IMR-90 (cell line): ENCODE results near the gene MOCOS. TPM values are rescaled to one million over a fixed set of nuclear protein-coding genes. Genes with fewer than 3 reads are reported as not detected.

Experiments used
- ATAC-seq: fragments of 200-7000 bp; cut with Tn5 transposase; 2 replicates; pipeline ENCODE4 v1.9.1; 2020; ENCODE audit warnings: low read depth, mild to moderate bottlenecking, moderate library complexity
- BruUV-seq: library from RNA; stranded (reverse); fragments of 400-500 nt; replicated peaks from 2 replicates; lab custom pipeline; 2021; lab: Mats Ljungman, UMichigan
- CTCF ChIA-PET: fragments of 300-600 bp; formaldehyde crosslinking; extraction: SDS; loops from one replicate; lab custom pipeline; 2021; ENCODE audit warnings: antibody characterized with exemption; lab: Yijun Ruan, JAX
- POLR2A ChIA-PET: fragments of 300-600 bp; sonication (Branson Sonifier 250); formaldehyde crosslinking; loops from one replicate; lab custom pipeline; 2022; ENCODE audit warnings: antibody characterized with exemption; ENCODE audit not compliant: unreplicated experiment; lab: Charles Lee
- DNase-seq: peaks from one replicate; pipeline ENCODE4 v3.0.0; 2013
- H2AFZ ChIP-seq: replicated peaks from 2 replicates; pipeline ENCODE3; 2013; ENCODE audit warnings: low read length, mild to moderate bottlenecking; ENCODE audit not compliant: poor library complexity
- H2AK5ac ChIP-seq: 2 replicates; pipeline ENCODE4 v1.6.1; 2013; ENCODE audit warnings: low read depth, low read length, inconsistent platforms
- H2AK9ac ChIP-seq: replicated peaks from 2 replicates; pipeline ENCODE3; 2013; ENCODE audit warnings: mild to moderate bottlenecking, low read depth, low read length, moderate library complexity; ENCODE audit not compliant: poor library complexity
- H2BK120ac ChIP-seq: 2 replicates; pipeline ENCODE4 v1.6.1; 2013; ENCODE audit warnings: low read depth, low read length, inconsistent platforms
- H2BK15ac ChIP-seq: 3 replicates; pipeline ENCODE4 v1.6.1; 2013; ENCODE audit warnings: low read depth, low read length, inconsistent platforms
- H2BK20ac ChIP-seq: 2 replicates; pipeline ENCODE4 v1.6.1; 2013; ENCODE audit warnings: low read depth, mild to moderate bottlenecking, inconsistent platforms, low read length, moderate library complexity
- H2BK5ac ChIP-seq: 2 replicates; pipeline ENCODE4 v1.6.1; 2013; ENCODE audit warnings: mild to moderate bottlenecking, low read depth, low read length, inconsistent platforms; ENCODE audit not compliant: poor library complexity, severe bottlenecking
- H3K14ac ChIP-seq: replicated peaks from 2 replicates; pipeline ENCODE4 v1.6.1; 2013; ENCODE audit warnings: low read depth, low read length, inconsistent platforms
- H3K18ac ChIP-seq: 2 replicates; pipeline ENCODE4 v1.6.1; 2013; ENCODE audit warnings: low read depth, low read length, control low read depth
- H3K23ac ChIP-seq: 2 replicates; pipeline ENCODE4 v1.6.1; 2013; ENCODE audit warnings: low read depth, low read length, inconsistent platforms
- H3K27ac ChIP-seq: 2 replicates; pipeline ENCODE4 v1.5.1; 2013; ENCODE audit warnings: mild to moderate bottlenecking, control low read depth, low read length; ENCODE audit not compliant: insufficient read depth
- H3K27me3 ChIP-seq: 2 replicates; pipeline ENCODE4 v1.6.1; 2013; ENCODE audit warnings: low read length; ENCODE audit not compliant: control insufficient read depth, insufficient read depth
- H3K36me3 ChIP-seq: 2 replicates; pipeline ENCODE4 v1.6.1; 2013; ENCODE audit warnings: low read length, mixed read lengths; ENCODE audit not compliant: control insufficient read depth, insufficient read depth
- H3K4ac ChIP-seq: 2 replicates; pipeline ENCODE4 v1.6.1; 2013; ENCODE audit warnings: low read depth, low read length, inconsistent platforms
- H3K4me1 ChIP-seq: 2 replicates; pipeline ENCODE4 v1.6.1; 2013; ENCODE audit warnings: low read length, mixed read lengths; ENCODE audit not compliant: control insufficient read depth, insufficient read depth
- H3K4me2 ChIP-seq: 2 replicates; pipeline ENCODE4 v1.6.1; 2013; ENCODE audit warnings: low read depth, mild to moderate bottlenecking, control low read depth, low read length, moderate library complexity
- H3K4me3 ChIP-seq: 2 replicates; pipeline ENCODE4 v1.5.1; 2013; ENCODE audit warnings: low read depth, mild to moderate bottlenecking, control low read depth, low read length, moderate library complexity; ENCODE audit not compliant: insufficient read depth
- H3K56ac ChIP-seq: 2 replicates; pipeline ENCODE4 v1.6.1; 2013; ENCODE audit warnings: low read length, inconsistent platforms; ENCODE audit not compliant: insufficient read depth; ENCODE audit errors: extremely low read depth
- H3K79me1 ChIP-seq, 2 experiments: 2 replicates each; pipeline ENCODE4 v1.6.1; 2013; ENCODE audit warnings: low read length in 2 of 2, inconsistent platforms in 1 of 2, low read depth in 1 of 2
- H3K9ac ChIP-seq: 2 replicates; pipeline ENCODE4 v1.6.1; 2013; ENCODE audit warnings: low read depth, low read length, control low read depth
- H3K9me1 ChIP-seq: 2 replicates; pipeline ENCODE4 v1.6.1; 2013; ENCODE audit warnings: low read length, inconsistent platforms; ENCODE audit not compliant: insufficient read depth
- H3K9me3 ChIP-seq: 2 replicates; pipeline ENCODE4 v1.6.1; 2013; ENCODE audit warnings: low read length; ENCODE audit not compliant: control insufficient read depth, insufficient read depth
- H4K20me1 ChIP-seq: 2 replicates; pipeline ENCODE4 v1.6.1; 2013; ENCODE audit warnings: low read length, inconsistent platforms; ENCODE audit not compliant: insufficient read depth
- H4K5ac ChIP-seq: 2 replicates; pipeline ENCODE4 v1.6.1; 2013; ENCODE audit warnings: mild to moderate bottlenecking, low read depth, low read length, control low read depth
- H4K8ac ChIP-seq, 2 experiments: 2 replicates each; pipeline ENCODE4 v1.6.1; 2013; ENCODE audit warnings: low read depth in 2 of 2, low read length in 2 of 2, control low read depth in 1 of 2, inconsistent platforms in 1 of 2
- H4K91ac ChIP-seq: 2 replicates; pipeline ENCODE4 v1.6.1; 2013; ENCODE audit warnings: low read depth, low read length, inconsistent platforms; ENCODE audit not compliant: insufficient read depth
- CHD1 ChIP-seq: IDR thresholded peaks from 2 replicates; pipeline ENCODE4 v1.6.1; 2012; ENCODE audit warnings: low read depth, low read length, improper control_type of control experiment
- CTCF ChIP-seq: conservative IDR thresholded peaks from 2 replicates; pipeline ENCODE4 v1.5.1; 2012; ENCODE audit warnings: mild to moderate bottlenecking, low read depth, low read length, improper control_type of control experiment
- ELK1 ChIP-seq: fragments of 150-350 bp; IDR thresholded peaks from 2 replicates; pipeline ENCODE4 v1.6.1; 2016; ENCODE audit warnings: low read depth, mild to moderate bottlenecking, low read length, moderate library complexity, borderline replicate concordance
- MXI1 ChIP-seq: IDR thresholded peaks from 2 replicates; pipeline ENCODE4 v1.6.1; 2012; ENCODE audit warnings: low read depth, mild to moderate bottlenecking, low read length, moderate library complexity, borderline replicate concordance
- POLR2A ChIP-seq: IDR thresholded peaks from 2 replicates; pipeline ENCODE4 v1.6.1; 2012; ENCODE audit warnings: mild to moderate bottlenecking, low read depth, low read length
- RFX5 ChIP-seq: IDR thresholded peaks from 2 replicates; pipeline ENCODE4 v1.8.0; 2012; ENCODE audit warnings: low read depth, mild to moderate bottlenecking, low read length, moderate library complexity
- USF2 ChIP-seq: fragments of 150-350 bp; IDR thresholded peaks from 2 replicates; pipeline ENCODE4 v1.6.1; 2017; ENCODE audit warnings: mild to moderate bottlenecking, antibody characterized with exemption, low read length, low read depth
- WGBS, 2 experiments: methylation state at CpG; one replicate each; pipeline versions ENCODE4 v1.1.5 to v1.1.7; 2013; ENCODE audit warnings: missing lambda C conversion rate in 2 of 2; ENCODE audit not compliant: insufficient read length in 1 of 2; ENCODE audit errors: extremely low coverage in 2 of 2; 5-methylcytosine and 5-hydroxymethylcytosine counted together
- dilution Hi-C: fragments of 300-500 bp; cut with HindIII; formaldehyde crosslinking; loops from one replicate; pipeline ENCODE4 v1.14.3; 2018; ENCODE audit warnings: low sequenced_read_pairs; ENCODE audit not compliant: unreplicated experiment
- in situ Hi-C: fragments of 300-500 bp; cut with MboI; formaldehyde crosslinking; loops from 3 replicates; pipeline ENCODE4 v1.14.3; 2019; ENCODE audit warnings: low sequenced_read_pairs, inconsistent platforms, mixed read lengths
- intact Hi-C: fragments of 100-400 bp; cut with micrococcal nuclease; formaldehyde crosslinking; loops from 2 replicates; pipeline ENCODE4 v1.10.0; 2022
- polyA plus RNA-seq, 3 experiments: library from polyadenylated mRNA; depleted of rRNA; stranded (reverse); fragments of >200 nt; gene quantifications; 2 replicates each; pipeline ENCODE4 v1.2.3, GENCODE V29; 2012; ENCODE audit warnings: low replicate concordance in 1 of 3
- total RNA-seq: library from RNA; depleted of rRNA; stranded (reverse); fragments of >200 nt; gene quantifications from 2 replicates; pipeline ENCODE4 v1.2.3, GENCODE V29; 2012

MOCOS gene
- total and polyA plus RNA-seq, 2 of the 4 experiments (the other 2 are of a cell fraction), result 1.1 to 2.2 TPM

GRCh38 chr18:36247036-36247435 is 59.7 kb downstream of the MOCOS start:
- no peak overlapping the region for H2BK15ac ChIP-seq
- no peak overlapping the region for H3K4me3 ChIP-seq
- ChIA-PET POLR2A (no interaction called here), CTCF (no interaction called here)
- DNase-seq (peak; percentile 4), ATAC-seq (no peak)
- no peak overlapping the region for H3K27ac ChIP-seq
- no peak overlapping the region for H4K91ac ChIP-seq
- no peaks in the 10 kb centered on the region for H4K20me1 ChIP-seq
- H3K23ac ChIP-seq, result no peak overlapping the region
- H2AK5ac ChIP-seq, result no peak overlapping the region
- H3K9me1 ChIP-seq, result no peaks in the 10 kb centered on the region; the same call in 1 of the 2 replicates
- H3K9me3 ChIP-seq, result peaks cover 4% of the 10 kb centered on the region; the same call in 1 of the 2 replicates
- H3K4me1 ChIP-seq, result no peaks in the 10 kb centered on the region
- TF ChIP-seq USF2 (no peak), ELK1 (no peak), MXI1 (no peak), CHD1 (no peak), CTCF (no peak), RFX5 (no peak), POLR2A (no peak)
- H3K14ac ChIP-seq, result no peak overlapping the region
- H2BK120ac ChIP-seq, result no peak overlapping the region
- H2BK20ac ChIP-seq, result no peak overlapping the region
- H3K56ac ChIP-seq, result no peak overlapping the region
- in situ Hi-C loops, result no loop called here
- no peak overlapping the region for H4K8ac ChIP-seq
- no peaks in the 10 kb centered on the region for H3K27me3 ChIP-seq
- WGBS, 2 experiments, result no CpG with 5 or more reads among the region's 1 CpG
- H3K9ac ChIP-seq, result no peak overlapping the region
- H3K79me1 ChIP-seq, result no peaks in the 10 kb centered on the region
- H3K4ac ChIP-seq, result no peak overlapping the region
- H3K36me3 ChIP-seq, result peaks cover 6% of the 10 kb centered on the region
- dilution Hi-C loops, result no loop called here
- no peak overlapping the region for H2BK5ac ChIP-seq
- intact Hi-C loops, result no loop called here
- no peak overlapping the region for H3K18ac ChIP-seq
- H2AFZ ChIP-seq, result no peak overlapping the region
- H3K4me2 ChIP-seq, result no peak overlapping the region
- H4K5ac ChIP-seq, result no peak overlapping the region
- no TSS peak for BruUV-seq
- H2AK9ac ChIP-seq, result no peak overlapping the region
